Colonic mucosa (tissue), 4 donors: ENCODE data around the gene SPOCK2. TPM values are rescaled to one million over a fixed set of nuclear protein-coding genes. Genes with fewer than 3 reads are reported as not detected.

Experiments used
- DNase-seq: peaks from one replicate; pipeline ENCODE4 v3.0.0-alpha.2; 2020
- H3K27ac ChIP-seq: fragments of 200-600 bp; one replicate; pipeline ENCODE4 v1.8.0; 2021
- H3K27me3 ChIP-seq: fragments of 200-600 bp; one replicate; pipeline ENCODE4 v1.8.0; 2021
- H3K36me3 ChIP-seq: fragments of 200-600 bp; one replicate; pipeline ENCODE4 v1.8.0; 2021
- H3K4me1 ChIP-seq: fragments of 200-600 bp; one replicate; pipeline ENCODE4 v1.8.0; 2021; ENCODE audit warnings: mild to moderate bottlenecking
- H3K4me3 ChIP-seq: fragments of 200-600 bp; one replicate; pipeline ENCODE4 v1.8.0; 2021
- H3K9ac ChIP-seq, 2 donors: one replicate each; pipeline ENCODE4 v1.7.0; 2013; ENCODE audit warnings: control low read depth in 2 of 2, low read depth in 2 of 2, low read length in 2 of 2
- H3K9me3 ChIP-seq: fragments of 200-600 bp; one replicate; pipeline ENCODE4 v1.8.0; 2021
- CTCF ChIP-seq: fragments of 200-600 bp; IDR thresholded peaks from one replicate; pipeline ENCODE4 v1.8.0; 2022; ENCODE audit warnings: antibody characterized with exemption, mild to moderate bottlenecking
- intact Hi-C: fragments of 100-400 bp; cut with DNase I; formaldehyde crosslinking; loops from one replicate; pipeline ENCODE4 v1.14.1; 2022
- total RNA-seq, 2 donors: library from RNA; stranded (reverse); fragmentation: NEBNext Ultra II Directional in 1 of 2; extraction: Animal tissue kit (Norgen Biotek cat#: 25700) in 1 of 2; gene quantifications; one replicate each; pipeline ENCODE4 v1.2.1, GENCODE V29; 2021
- donor health status: healthy.
- donor health status: DM: no; HTN: no; CAD: no.
- donor health status: DM: no; HTN: no; CAD: no.

Gene SPOCK2
- total RNA-seq, 2 donors from 2014 or later, result 4.7 to 6.5 TPM

- H3K9me3 ChIP-seq, result no peaks in the 10 kb centered on the region
- intact Hi-C loops, result no loop called here
- H3K27me3 ChIP-seq, result no peaks in the 10 kb centered on the region
- no peak for DNase-seq
- no peak overlapping the region for H3K4me3 ChIP-seq
- H3K36me3 ChIP-seq, result no peaks in the 10 kb centered on the region
- H3K9ac ChIP-seq, result no peak overlapping the region
- TF ChIP-seq CTCF, result no peak
- H3K4me1 ChIP-seq, result peaks cover under 1% of the 10 kb centered on the region
- H3K27ac ChIP-seq, result no peak overlapping the region
These were observed 16.2 kb upstream of the SPOCK2 start for GRCh38 chr10:72104472-72105097.

- H3K4me1 ChIP-seq, result peaks cover 11% of the 10 kb centered on the region
- peak overlapping the region; percentile 68 for H3K27ac ChIP-seq
These were observed 11.2 kb upstream of the SPOCK2 start for GRCh38 chr10:72099600-72099921.

GRCh38 chr10:72098836-72099599, 10.7 kb upstream of the SPOCK2 start:
- Histone ChIP-seq H3K4me3 (no peak overlapping the region), H3K27ac (peak overlapping the region; percentile 68), H3K9me3 (no peaks in the 10 kb centered on the region), H3K36me3 (no peaks in the 10 kb centered on the region), H3K4me1 (peaks cover 11% of the 10 kb centered on the region), H3K9ac (no peak overlapping the region), H3K27me3 (no peaks in the 10 kb centered on the region)
- TF ChIP-seq CTCF, result no peak
- peak; percentile 38 for DNase-seq
- intact Hi-C loops, result no loop called here

More at GRCh38 chr10:72099600-72099921, 11.2 kb upstream of the SPOCK2 start:
- intact Hi-C loops, result no loop called here
- Histone ChIP-seq H3K27me3 (no peaks in the 10 kb centered on the region), H3K36me3 (no peaks in the 10 kb centered on the region), H3K9me3 (no peaks in the 10 kb centered on the region), H3K9ac (no peak overlapping the region), H3K4me3 (no peak overlapping the region)
- no peak for TF ChIP-seq CTCF
- no peak for DNase-seq

- Histone ChIP-seq H3K9me3 (no peaks in the 10 kb centered on the region), H3K27ac (peak overlapping the region; percentile 68), H3K9ac (no peak overlapping the region), H3K27me3 (no peaks in the 10 kb centered on the region), H3K4me1 (peaks cover 11% of the 10 kb centered on the region), H3K4me3 (no peak overlapping the region), H3K36me3 (no peaks in the 10 kb centered on the region)
- TF ChIP-seq CTCF, result no peak
- intact Hi-C loops, result no loop called here
- DNase-seq, result no peak
These were observed 10.0 kb upstream of the SPOCK2 start for GRCh38 chr10:72098301-72098835.

GRCh38 chr10:72097448-72098300, 9.3 kb upstream of the SPOCK2 start:
- no peak for DNase-seq
- intact Hi-C loops, result no loop called here
- H3K27ac ChIP-seq, result peak overlapping the region; percentile 68
- peaks cover 11% of the 10 kb centered on the region for H3K4me1 ChIP-seq
- no peak for TF ChIP-seq CTCF
- no peaks in the 10 kb centered on the region for H3K36me3 ChIP-seq
- H3K9ac ChIP-seq, result no peak overlapping the region
- no peak overlapping the region for H3K4me3 ChIP-seq
- no peaks in the 10 kb centered on the region for H3K27me3 ChIP-seq
- no peaks in the 10 kb centered on the region for H3K9me3 ChIP-seq
